ENCODE measurements around the gene CCDC43.
"Not testable (repeated sequence)": the region's sequence is repeated elsewhere in the genome, so short reads cannot be mapped to it uniquely, and the experiment has no call there.

The CCDC43 gene

DNA sequence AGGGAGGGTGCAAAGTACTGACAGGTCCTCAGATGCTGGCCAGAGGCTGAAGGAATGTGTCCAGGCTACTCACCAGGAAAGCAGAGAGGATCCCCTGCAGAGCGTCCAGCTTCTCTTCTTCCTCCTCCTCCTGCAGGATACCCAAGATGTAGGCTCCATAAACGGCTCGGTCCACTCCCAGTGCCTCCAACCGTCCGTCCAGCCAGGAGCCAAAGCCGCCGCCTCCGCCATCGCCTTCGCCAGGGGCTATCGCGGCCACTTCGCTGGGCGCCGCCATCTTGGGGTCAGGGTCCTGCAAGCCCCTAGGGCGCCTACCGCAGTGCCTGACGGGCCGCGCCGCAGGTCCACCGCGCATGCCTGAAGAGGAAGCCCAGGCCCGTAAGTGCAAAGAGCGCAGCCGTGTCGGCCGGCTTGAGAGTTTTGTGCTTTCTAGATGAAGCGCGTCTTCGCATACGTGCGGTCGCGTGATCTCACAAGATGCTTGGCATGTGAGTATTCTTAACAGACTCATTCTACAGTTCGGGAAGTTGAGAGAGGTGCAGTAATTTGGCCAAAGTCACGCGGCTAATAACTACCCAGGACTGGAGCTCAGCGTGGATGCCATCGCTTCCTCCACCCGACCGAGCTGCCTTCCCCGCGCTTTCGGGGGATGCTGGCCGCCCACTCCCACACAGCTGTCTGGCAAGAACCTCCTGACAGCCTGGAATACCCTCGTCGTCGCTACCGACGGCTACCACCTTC, at the start of gene CCDC43:
TSS of gene CCDC43 (minus strand) at position 300 of the 741 bp plus-strand sequence. CDS start at position 277, 23 bp downstream.
- DNase-seq, result peak; percentile 97

DNA sequence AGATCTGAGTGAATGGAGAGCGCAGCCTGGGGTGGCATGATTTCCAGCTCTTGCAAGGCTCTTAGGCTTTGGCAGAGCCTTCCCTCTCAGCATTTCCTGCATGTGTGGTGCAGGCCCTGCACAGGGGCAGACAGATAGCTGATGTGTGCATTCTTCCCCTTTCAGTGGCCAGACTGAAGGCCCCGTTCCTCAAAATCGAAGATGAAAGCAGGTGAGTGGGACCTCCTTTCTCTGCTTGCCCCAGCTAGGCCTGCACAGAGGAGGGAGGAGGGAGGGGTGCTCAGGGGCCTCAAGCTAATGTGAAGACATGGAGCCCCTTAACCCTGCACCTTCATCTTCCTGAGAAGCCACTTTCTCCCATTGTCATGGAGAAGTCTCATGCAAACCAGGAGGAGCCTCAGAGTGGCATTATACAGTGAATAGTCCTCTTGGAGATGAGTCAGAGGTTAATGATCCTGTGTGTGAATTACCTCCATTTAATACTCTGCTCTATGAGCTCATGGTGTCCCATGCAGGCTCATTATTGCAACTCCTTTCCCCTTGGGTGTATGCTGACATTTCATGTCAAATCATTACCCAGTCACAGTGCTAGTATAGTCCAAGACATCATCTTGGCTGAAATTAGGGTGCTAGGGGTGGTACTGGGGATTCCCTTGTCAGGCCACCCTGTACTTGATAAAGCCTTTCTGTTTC, 48.8 kb upstream of the CCDC43 start:
- DNase-seq, result no peak

- no peak for DNase-seq
These were observed 47.1 kb upstream of the CCDC43 start for GRCh38 chr17:44736551-44737240.

GRCh38 chr17:44734272-44734671, 44.7 kb upstream of the CCDC43 start:
- DNase-seq, result no peak

DNA sequence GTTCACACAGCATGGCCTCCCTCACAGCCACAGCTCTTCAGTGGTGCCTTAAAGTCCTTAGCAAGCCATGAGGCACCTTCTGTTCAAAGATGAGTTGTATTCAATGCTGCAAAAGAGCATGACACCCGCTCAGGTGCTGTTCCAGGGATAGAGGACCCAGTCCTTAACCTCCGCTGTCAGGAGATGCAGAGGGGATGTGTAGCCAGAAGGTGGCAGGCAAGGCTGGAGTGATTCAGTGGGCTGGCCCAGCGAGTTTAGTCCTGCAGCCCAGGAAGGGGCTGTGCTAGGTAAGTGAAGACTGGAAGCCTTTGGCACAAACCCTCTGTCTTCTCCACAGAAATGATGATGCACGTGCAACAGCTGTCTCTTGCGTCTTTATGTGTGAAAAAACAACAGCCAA, 44.2 kb upstream of the CCDC43 start:
- DNase-seq, result peak; percentile 45

- not testable (repeated sequence) for DNase-seq
These were observed 36.5 kb upstream of the CCDC43 start for GRCh38 chr17:44726121-44726520.

DNA sequence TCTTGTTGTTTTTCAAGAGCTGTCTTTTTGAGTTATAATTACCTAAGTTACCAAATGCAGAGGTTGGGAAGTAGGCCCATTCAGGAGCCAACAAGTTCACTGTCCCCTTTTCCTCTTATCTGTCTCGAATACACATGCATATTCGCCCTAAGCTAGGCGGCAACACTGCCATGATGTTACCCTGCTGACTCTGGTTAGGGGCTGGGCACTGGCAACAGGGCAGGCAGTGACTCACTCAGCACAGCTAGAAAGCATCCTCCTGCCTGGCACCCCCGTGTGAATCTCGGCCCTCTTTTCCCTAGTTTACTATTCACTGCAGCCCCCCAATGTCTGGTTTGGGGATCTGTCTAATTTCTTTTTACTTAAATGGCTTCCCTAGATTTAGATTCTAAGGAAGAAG, 32.7 kb upstream of the CCDC43 start:
- no peak for DNase-seq

- DNase-seq, result no peak
These were observed 29.9 kb upstream of the CCDC43 start for GRCh38 chr17:44719444-44719843.

- DNase-seq, result peak; percentile 97
These were observed 19.1 kb upstream of the CCDC43 start, which contains the start of gene DBF4B for GRCh38 chr17:44708401-44709263. DBF4B (plus strand) TSS chr17:44708665; CDS start chr17:44708821, 156 bp downstream.

DNA sequence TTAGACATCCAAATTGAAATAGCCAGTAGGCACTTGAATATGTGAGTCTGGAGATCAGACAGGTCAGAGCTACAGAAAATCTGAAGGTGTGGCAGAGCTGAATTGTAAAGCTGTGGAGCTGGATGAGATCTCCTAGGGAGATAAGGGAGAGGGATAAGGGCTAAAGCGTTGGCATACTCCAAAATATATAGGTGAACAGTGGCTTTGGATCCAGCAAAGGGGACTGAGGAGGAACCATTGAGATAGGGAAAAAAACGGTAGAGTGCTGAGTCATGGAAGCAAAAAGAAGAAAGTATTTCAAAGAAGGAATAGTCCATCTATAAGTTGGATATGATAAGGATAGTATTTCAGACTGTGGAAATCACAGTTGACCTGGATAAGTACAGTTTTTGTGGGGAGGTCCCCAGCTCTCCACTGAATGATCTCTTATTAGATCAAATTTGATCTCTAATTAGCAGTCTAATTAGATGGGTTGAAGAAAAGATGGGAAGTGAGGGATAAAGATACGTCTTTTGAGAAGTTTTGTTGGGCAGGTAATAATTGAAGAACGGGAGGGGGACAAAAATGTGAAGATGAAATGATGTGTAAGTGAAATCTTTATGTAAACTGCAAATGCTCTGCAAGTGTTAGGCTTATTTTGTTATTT, 18.3 kb upstream of the CCDC43 start:
- peak; percentile 16 for DNase-seq

- not testable (repeated sequence) for DNase-seq
These were observed 10.7 kb upstream of the CCDC43 start for GRCh38 chr17:44700288-44700687.

DNA sequence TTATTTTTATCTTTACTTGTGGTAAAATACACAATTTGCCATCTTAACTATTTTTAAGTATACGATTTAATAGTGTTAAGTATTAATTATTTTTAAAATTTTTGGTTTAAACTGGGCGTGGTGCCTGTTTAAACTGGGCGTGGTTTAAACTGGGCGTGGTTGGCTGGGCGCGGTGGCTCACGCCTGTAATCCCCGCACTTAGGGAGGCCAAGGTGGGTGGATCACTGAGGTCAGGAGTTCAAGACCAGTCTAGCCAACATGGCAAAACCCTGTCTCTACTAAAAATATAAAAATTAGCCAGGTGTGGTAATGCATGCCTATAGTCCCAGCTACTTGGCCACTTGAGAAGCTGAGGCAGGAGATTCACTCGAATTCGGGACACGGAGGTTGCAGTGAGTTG, 4.0 kb upstream of the CCDC43 start:
- DNase-seq, result no peak

DNA sequence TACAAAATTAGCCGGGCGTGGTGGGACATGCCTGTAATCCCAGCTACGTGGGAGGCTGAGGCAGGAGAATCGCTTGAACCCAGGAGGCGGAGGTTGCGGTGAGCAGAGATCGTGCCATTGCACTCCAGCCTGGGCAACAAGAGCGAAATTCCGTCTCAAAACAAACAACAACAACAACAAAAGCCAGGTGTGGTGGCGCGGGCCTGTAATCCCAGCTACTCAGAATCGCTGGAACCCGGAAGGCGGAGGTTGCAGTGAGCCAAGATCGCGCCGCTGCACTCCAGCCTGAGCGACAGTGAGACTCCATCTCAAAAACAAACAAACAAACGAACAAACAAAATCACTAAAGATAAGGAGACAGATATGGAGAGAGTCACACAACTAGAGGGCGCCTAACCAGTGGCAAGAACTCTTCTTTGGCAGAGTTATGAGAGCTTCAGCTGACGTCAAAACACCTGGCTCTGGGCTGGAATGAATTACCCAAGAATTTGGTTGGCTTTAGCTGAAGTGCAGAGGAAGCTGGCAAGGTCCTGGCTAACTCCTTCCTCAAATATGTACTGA, 1.2 kb upstream of the CCDC43 start:
- DNase-seq, result peak; percentile 71

GRCh38 chr17:44688675-44689476, 700 bp downstream of the CCDC43 start:
- peak; percentile 10 for DNase-seq

- DNase-seq, result no peak
These were observed 1.4 kb downstream of the CCDC43 start for GRCh38 chr17:44688200-44688599.

- no peak for DNase-seq
These were observed 1.8 kb downstream of the CCDC43 start for GRCh38 chr17:44687756-44688155.

DNA sequence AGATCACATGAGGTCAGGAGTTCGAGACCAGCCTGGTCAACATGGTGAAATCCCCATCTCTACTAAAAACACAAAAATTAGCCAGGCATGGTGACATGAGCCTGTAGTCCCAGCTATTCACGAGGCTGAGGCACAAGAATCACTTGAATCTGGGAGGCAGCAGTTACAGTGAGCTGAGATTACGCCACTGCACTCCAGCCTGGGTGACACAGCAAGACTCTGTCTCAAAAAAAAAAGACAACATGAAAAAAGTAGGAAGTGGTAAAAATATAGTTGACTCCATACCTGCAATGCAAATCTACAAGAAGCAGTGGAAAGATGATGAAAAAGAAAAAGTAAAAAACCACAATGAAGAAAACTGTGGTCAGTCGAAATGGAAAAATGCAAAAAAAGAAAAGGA, 6.3 kb downstream of the CCDC43 start:
- DNase-seq, result not testable (repeated sequence)

DNA sequence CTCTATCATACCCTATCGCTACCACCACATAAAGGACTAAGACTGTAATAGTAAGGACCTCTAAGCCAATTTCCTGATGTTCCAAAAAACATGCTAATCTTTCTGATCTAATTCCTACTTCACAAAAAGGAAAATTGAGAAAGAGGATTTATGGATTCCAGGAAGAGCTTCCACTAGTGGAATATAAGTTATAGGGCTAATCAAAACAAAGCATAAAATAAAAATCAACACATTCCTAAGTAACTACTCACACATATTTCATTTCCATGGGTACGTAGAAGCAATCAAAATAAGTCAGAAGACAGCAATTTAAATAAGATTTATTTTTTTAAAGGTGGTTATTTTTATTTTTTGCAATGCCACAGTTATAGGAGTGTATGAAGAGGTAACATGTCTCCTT, 12.4 kb downstream of the CCDC43 start:
- no peak for DNase-seq

DNA sequence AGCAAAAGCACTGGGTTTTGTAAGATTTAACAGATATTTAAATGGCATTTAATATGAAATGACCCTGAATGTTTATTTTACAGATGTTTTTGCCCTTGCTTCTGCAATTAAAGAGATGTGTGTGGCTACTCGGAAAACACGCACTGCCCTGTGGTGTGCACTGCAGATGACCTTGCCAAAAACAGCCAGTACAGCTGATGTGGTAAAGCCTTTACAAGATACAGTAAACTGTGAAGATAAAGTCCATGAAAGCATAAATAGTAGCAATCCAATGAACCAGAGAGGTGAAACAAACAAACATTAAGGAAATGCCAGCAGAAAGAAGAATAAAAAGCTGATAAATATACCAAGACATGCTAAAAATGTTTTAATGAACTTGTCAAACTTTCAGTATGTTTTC, 15.7 kb downstream of the CCDC43 start:
- no peak for DNase-seq

DNA sequence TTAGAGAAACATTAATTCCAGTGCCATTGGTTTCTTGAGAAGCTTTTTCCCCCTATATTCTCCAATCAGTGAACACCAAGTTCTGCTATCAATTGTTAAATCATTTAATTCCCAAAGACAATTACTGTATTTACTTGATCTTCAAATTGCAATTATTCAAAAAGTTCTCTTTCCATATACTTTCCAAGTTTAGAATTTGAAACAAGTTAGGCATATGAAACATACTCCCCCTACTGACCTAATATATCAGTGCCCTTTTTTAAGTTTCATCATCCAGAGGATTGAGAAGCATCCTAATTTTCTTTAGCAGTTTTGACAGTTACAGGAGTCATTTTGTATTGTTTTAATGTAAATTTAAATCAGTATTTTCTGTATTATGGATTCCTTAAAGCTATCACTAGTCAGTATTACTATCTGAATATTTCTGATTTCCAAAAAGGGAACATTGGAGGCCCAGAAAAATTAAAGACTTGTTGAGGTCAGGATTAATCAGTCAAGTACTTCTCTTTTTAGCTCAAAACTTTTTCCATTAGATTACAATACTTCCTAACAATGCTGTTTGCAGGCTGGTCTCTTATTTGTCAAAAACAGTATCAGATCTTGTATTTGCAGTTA, 17.0 kb downstream of the CCDC43 start:
- peak; percentile 29 for DNase-seq

- DNase-seq, result no peak
These were observed 23.6 kb downstream of the CCDC43 start for GRCh38 chr17:44666006-44666405.

Data from NCI-H69 (cell line).